CD14-positive monocyte (primary cell): ENCODE measurements around the gene CNN3. TPM values are rescaled to one million over a fixed set of nuclear protein-coding genes. Genes with fewer than 3 reads are reported as not detected.
A peak's percentile ranks its signal among the peaks of the same experiment; 100 is the strongest.

Experiments
- DNase-seq, 3 donors: peaks; one replicate each; pipeline ENCODE4 v3.0.0-alpha.2; 2011 to 2022
- H2AFZ ChIP-seq: 2 replicates; pipeline ENCODE4 v1.6.0; 2012; ENCODE audit warnings: mild to moderate bottlenecking, low read depth, low read length, inconsistent platforms; ENCODE audit not compliant: insufficient read depth, poor library complexity, severe bottlenecking
- H3K27ac ChIP-seq, 2 donors: 1 replicate in 1 of 2; 2 replicates in 1 of 2; pipeline ENCODE4 v1.5.1; 2012 to 2013; ENCODE audit warnings: low read length in 2 of 2, control low read depth in 1 of 2, inconsistent platforms in 1 of 2, low read depth in 1 of 2, mild to moderate bottlenecking in 1 of 2
- H3K27me3 ChIP-seq, 2 donors: one replicate each; pipeline versions ENCODE4 v1.6.0 to v1.6.1; 2011 to 2013; ENCODE audit warnings: low read length in 2 of 2; ENCODE audit not compliant: control insufficient read depth in 2 of 2, insufficient read depth in 2 of 2
- H3K36me3 ChIP-seq, 2 donors: replicated peaks in 1 of 2; 1 replicate in 1 of 2; 2 replicates in 1 of 2; pipeline versions ENCODE4 v1.5.1 to v1.6.1; 2012 to 2013; ENCODE audit warnings: low read length in 2 of 2, control low read depth in 1 of 2, inconsistent platforms in 1 of 2, mild to moderate bottlenecking in 1 of 2; ENCODE audit not compliant: insufficient read depth in 2 of 2, control insufficient read depth in 1 of 2
- H3K4me1 ChIP-seq, 2 donors: 1 replicate in 1 of 2; 2 replicates in 1 of 2; pipeline versions ENCODE4 v1.5.1 to v1.6.1; 2012 to 2013; ENCODE audit warnings: low read length in 2 of 2, control low read depth in 1 of 2, inconsistent platforms in 1 of 2, mild to moderate bottlenecking in 1 of 2, moderate library complexity in 1 of 2; ENCODE audit not compliant: insufficient read depth in 2 of 2, control insufficient read depth in 1 of 2
- H3K4me2 ChIP-seq: replicated peaks from 2 replicates; pipeline ENCODE3; 2012; ENCODE audit warnings: low read length, moderate library complexity, mild to moderate bottlenecking; ENCODE audit not compliant: poor library complexity, severe bottlenecking; ENCODE audit errors: extremely low read depth
- H3K4me3 ChIP-seq, 3 experiments: fragments of 200-600 bp in 1 of 3; sonication (generic) in 1 of 3; replicated peaks in 1 of 3; 1 replicate in 2 of 3; 2 replicates in 1 of 3; pipeline ENCODE4 v1.5.1; 2011 to 2013; ENCODE audit warnings: low read length in 3 of 3, mild to moderate bottlenecking in 3 of 3, control low read depth in 2 of 3, low read depth in 2 of 3, inconsistent platforms in 1 of 3, moderate library complexity in 1 of 3
- H3K79me2 ChIP-seq: 2 replicates; pipeline ENCODE4 v1.6.0; 2012; ENCODE audit warnings: mild to moderate bottlenecking, control low read depth, inconsistent platforms, low read length, moderate library complexity; ENCODE audit not compliant: insufficient read depth
- H3K9ac ChIP-seq: 2 replicates; pipeline ENCODE4 v1.6.0; 2017; ENCODE audit warnings: low read length, mild to moderate bottlenecking; ENCODE audit not compliant: insufficient read depth, poor library complexity, severe bottlenecking
- H3K9me3 ChIP-seq, 2 donors: replicated peaks in 1 of 2; 1 replicate in 1 of 2; 2 replicates in 1 of 2; pipeline versions ENCODE4 v1.5.1 to v1.6.1; 2012 to 2013; ENCODE audit warnings: low read length in 2 of 2, control low read depth in 1 of 2; ENCODE audit not compliant: control insufficient read depth in 1 of 2, insufficient read depth in 1 of 2
- H4K20me1 ChIP-seq: 2 replicates; pipeline ENCODE4 v1.6.0; 2012; ENCODE audit warnings: mild to moderate bottlenecking, low read length, control low read depth, moderate library complexity; ENCODE audit not compliant: insufficient read depth
- H3K27ac Mint-ChIP-seq, 7 donors: one replicate each; pipeline ENCODE4 v1.8.0; 2020; ENCODE audit warnings: mild to moderate bottlenecking in 7 of 7, mixed read lengths in 7 of 7, moderate library complexity in 6 of 7, inconsistent platforms in 2 of 7
- H3K27me3 Mint-ChIP-seq, 3 donors: one replicate each; pipeline ENCODE4 v1.8.0; 2021 to 2022; ENCODE audit warnings: low read depth in 3 of 3, mild to moderate bottlenecking in 3 of 3, mixed read lengths in 3 of 3, moderate library complexity in 3 of 3, inconsistent platforms in 1 of 3
- H3K36me3 Mint-ChIP-seq, 2 donors: one replicate each; pipeline ENCODE4 v1.8.0; 2020; ENCODE audit warnings: mixed read lengths in 2 of 2, inconsistent platforms in 1 of 2, mild to moderate bottlenecking in 1 of 2
- H3K4me1 Mint-ChIP-seq: one replicate; pipeline ENCODE4 v1.8.0; 2020; ENCODE audit warnings: mild to moderate bottlenecking, mixed read lengths
- H3K4me3 Mint-ChIP-seq, 2 donors: one replicate each; pipeline ENCODE4 v1.8.0; 2020; ENCODE audit warnings: mild to moderate bottlenecking in 2 of 2, mixed read lengths in 2 of 2, moderate library complexity in 1 of 2
- H3K9me3 Mint-ChIP-seq, 7 donors: one replicate each; pipeline ENCODE4 v1.8.0; 2020 to 2022; ENCODE audit warnings: mixed read lengths in 7 of 7, mild to moderate bottlenecking in 6 of 7, moderate library complexity in 6 of 7, inconsistent platforms in 2 of 7
- WGBS: methylation state at CpG from one replicate; pipeline ENCODE4 v1.1.5; 2013; ENCODE audit warnings: missing lambda C conversion rate; ENCODE audit not compliant: insufficient coverage; 5-methylcytosine and 5-hydroxymethylcytosine counted together
- intact Hi-C, 2 donors: fragments of 100-400 bp; cut with micrococcal nuclease; formaldehyde crosslinking; loops; one replicate each; pipeline versions ENCODE4 v1.15.0 to v1.15.1; 2023
- polyA plus RNA-seq, 3 donors: library from polyadenylated mRNA; depleted of rRNA in 1 of 3; unstranded in 2 of 3; stranded (reverse) in 1 of 3; fragments of 300-500 nt in 2 of 3; fragments of >200 nt in 1 of 3; fragmentation: Illumina TruSeq in 2 of 3; gene quantifications; 1 replicate in 2 of 3; 2 replicates in 1 of 3; pipeline ENCODE4 v1.2.3, GENCODE V29; 2012 to 2021
- TF ChIP-seq, protein P1 (sequence below): fragments of 200-600 bp; IDR thresholded peaks from one replicate; pipeline ENCODE4 v1.8.0; 2022; ENCODE audit warnings: antibody characterized with exemption, mild to moderate bottlenecking

CNN3 gene
- polyA plus RNA-seq, 3 donors, result 0.08 to 0.09 (median 0.08) TPM

GRCh38 chr1:94863297-94863911 lies 63.5 kb downstream of the CNN3 start:
- TF ChIP-seq, protein P1, sequence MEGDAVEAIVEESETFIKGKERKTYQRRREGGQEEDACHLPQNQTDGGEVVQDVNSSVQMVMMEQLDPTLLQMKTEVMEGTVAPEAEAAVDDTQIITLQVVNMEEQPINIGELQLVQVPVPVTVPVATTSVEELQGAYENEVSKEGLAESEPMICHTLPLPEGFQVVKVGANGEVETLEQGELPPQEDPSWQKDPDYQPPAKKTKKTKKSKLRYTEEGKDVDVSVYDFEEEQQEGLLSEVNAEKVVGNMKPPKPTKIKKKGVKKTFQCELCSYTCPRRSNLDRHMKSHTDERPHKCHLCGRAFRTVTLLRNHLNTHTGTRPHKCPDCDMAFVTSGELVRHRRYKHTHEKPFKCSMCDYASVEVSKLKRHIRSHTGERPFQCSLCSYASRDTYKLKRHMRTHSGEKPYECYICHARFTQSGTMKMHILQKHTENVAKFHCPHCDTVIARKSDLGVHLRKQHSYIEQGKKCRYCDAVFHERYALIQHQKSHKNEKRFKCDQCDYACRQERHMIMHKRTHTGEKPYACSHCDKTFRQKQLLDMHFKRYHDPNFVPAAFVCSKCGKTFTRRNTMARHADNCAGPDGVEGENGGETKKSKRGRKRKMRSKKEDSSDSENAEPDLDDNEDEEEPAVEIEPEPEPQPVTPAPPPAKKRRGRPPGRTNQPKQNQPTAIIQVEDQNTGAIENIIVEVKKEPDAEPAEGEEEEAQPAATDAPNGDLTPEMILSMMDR, result no peak
- H2AFZ ChIP-seq, result no peak overlapping the region
- Mint-ChIP-seq H3K9me3 (no peaks in the 10 kb centered on the region), H3K27ac (peak overlapping the region in 2 of 7 donors; percentile 1 to 10), H3K27me3 (peaks cover 6 to 18% (median 11%) of the 10 kb centered on the region in 3 donors), H3K36me3 (no peaks in the 10 kb centered on the region), H3K4me3 (peak overlapping the region in 1 of 2 donors; percentile 16), H3K4me1 (peaks cover 16% of the 10 kb centered on the region)
- H3K79me2 ChIP-seq, result no peaks in the 10 kb centered on the region
- no peaks in the 10 kb centered on the region for H3K9me3 ChIP-seq
- H3K4me2 ChIP-seq, result peak overlapping the region; percentile 12
- no peak for DNase-seq
- no peaks in the 10 kb centered on the region for H3K27me3 ChIP-seq
- no peak overlapping the region for H3K4me3 ChIP-seq
- H3K9ac ChIP-seq, result no peak overlapping the region
- no peak overlapping the region for H3K27ac ChIP-seq
- intact Hi-C loops, result no loop called here
- 0% methylated on average over 1 of the region's 2 CpGs for WGBS
- peaks cover 9 to 12% of the 10 kb centered on the region in 2 donors for H3K4me1 ChIP-seq
- H3K36me3 ChIP-seq, result no peaks in the 10 kb centered on the region
- no peaks in the 10 kb centered on the region for H4K20me1 ChIP-seq

GRCh38 chr1:94862718-94863117 lies 64.2 kb downstream of the CNN3 start:
- 63% methylated on average over 1 of the region's 2 CpGs for WGBS
- no peak overlapping the region for H3K4me3 Mint-ChIP-seq
- H3K36me3 Mint-ChIP-seq, result no peaks in the 10 kb centered on the region
- H3K4me1 Mint-ChIP-seq, result peaks cover 16% of the 10 kb centered on the region
- Histone ChIP-seq H3K4me2 (no peak overlapping the region), H3K79me2 (no peaks in the 10 kb centered on the region), H3K9me3 (no peaks in the 10 kb centered on the region), H3K9ac (no peak overlapping the region), H3K4me3 (no peak overlapping the region), H4K20me1 (no peaks in the 10 kb centered on the region), H3K27ac (no peak overlapping the region), H2AFZ (no peak overlapping the region), H3K36me3 (no peaks in the 10 kb centered on the region), H3K4me1 (peaks cover 9 to 12% of the 10 kb centered on the region in 2 donors), H3K27me3 (no peaks in the 10 kb centered on the region)
- H3K27me3 Mint-ChIP-seq, result peaks cover 6 to 20% (median 14%) of the 10 kb centered on the region in 3 donors
- intact Hi-C loops, result no loop called here
- TF ChIP-seq, protein P1, result no peak
- H3K9me3 Mint-ChIP-seq, result no peaks in the 10 kb centered on the region
- H3K27ac Mint-ChIP-seq, result no peak overlapping the region
- DNase-seq, result no peak
